Bronchial epithelial cell (primary cell): ENCODE measurements around the gene GALNT11. TPM values are rescaled to one million over a fixed set of nuclear protein-coding genes. Genes with fewer than 3 reads are reported as not detected.

Source experiments
- DNase-seq: peaks from one replicate; pipeline ENCODE4 v3.0.0-alpha.2; 2010; ENCODE audit warnings: low read depth
- FAIRE-seq: peaks from 2 replicates; lab custom pipeline; 2011; peaks lifted over from hg19 to GRCh38; lab: Jason Lieb, UNC
- H3K27me3 ChIP-seq: 2 replicates; pipeline ENCODE4 v1.5.1; 2011; ENCODE audit warnings: low read length; ENCODE audit not compliant: control insufficient read depth, insufficient read depth
- H3K36me3 ChIP-seq: 2 replicates; pipeline ENCODE4 v1.5.1; 2011; ENCODE audit warnings: low read length; ENCODE audit not compliant: control insufficient read depth, insufficient read depth
- H3K4me3 ChIP-seq: 2 replicates; pipeline ENCODE4 v1.5.1; 2011; ENCODE audit warnings: mild to moderate bottlenecking, low read depth, low read length, control low read depth
- CTCF ChIP-seq: IDR thresholded peaks from 2 replicates; pipeline ENCODE4 v1.5.1; 2011; ENCODE audit warnings: mild to moderate bottlenecking, moderate library complexity, low read length, control low read depth, inconsistent platforms; ENCODE audit not compliant: insufficient read depth, severe bottlenecking
- total RNA-seq: library from RNA; depleted of rRNA; stranded (reverse); fragments of >200 nt; gene quantifications from 2 replicates; pipeline ENCODE4 v1.2.1, GENCODE V29; 2014

Gene GALNT11
- 29.1 and 31.9 TPM in 2 replicates for total RNA-seq

GRCh38 chr7:152025077-152025936 is at the start of gene GALNT11:
GALNT11 (plus strand) TSS chr7:152025674; CDS start chr7:152094228, 68,554 bp downstream.
- no peaks in the 10 kb centered on the region for H3K27me3 ChIP-seq
- peak; percentile 47 for TF ChIP-seq CTCF
- peaks cover 4% of the 10 kb centered on the region for H3K36me3 ChIP-seq
- FAIRE-seq (no peak), DNase-seq (peak; percentile 62)
- H3K4me3 ChIP-seq: peak within 1 kb of the TSS; percentile 87

- FAIRE-seq (no peak), DNase-seq (no peak)
- H3K27me3 ChIP-seq: no peaks in the 10 kb centered on the region
- TF ChIP-seq CTCF: no peak
- H3K36me3 ChIP-seq: no peaks in the 10 kb centered on the region
- no peak overlapping the region for H3K4me3 ChIP-seq
Measured at GRCh38 chr7:151978616-151979015, 46.9 kb upstream of the GALNT11 start.

DNA sequence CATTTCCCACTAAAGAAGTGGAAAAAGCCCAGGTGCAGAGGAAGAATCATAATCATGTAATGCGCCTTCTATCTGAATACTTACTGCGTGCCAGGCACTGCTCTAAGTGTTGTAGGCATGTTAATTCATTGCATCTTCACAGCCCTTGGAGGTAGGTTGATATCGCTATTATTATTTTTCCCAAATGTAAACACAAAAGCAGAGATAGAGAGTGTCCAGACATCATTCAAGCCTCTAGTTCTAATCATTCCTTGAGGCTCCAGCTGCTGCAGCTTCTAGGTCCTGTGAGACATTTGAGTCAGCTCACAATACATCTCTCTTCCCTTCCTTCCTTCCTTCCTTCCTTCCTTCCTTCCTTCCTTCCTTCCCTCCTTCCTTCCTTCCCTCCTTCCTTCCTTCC is 44.3 kb upstream of the GALNT11 start:
- no peak overlapping the region for H3K4me3 ChIP-seq
- H3K27me3 ChIP-seq: no peaks in the 10 kb centered on the region
- TF ChIP-seq CTCF: no peak
- FAIRE-seq (no peak), DNase-seq (no peak)
- no peaks in the 10 kb centered on the region for H3K36me3 ChIP-seq

GRCh38 chr7:151982806-151983205 is 42.7 kb upstream of the GALNT11 start:
- FAIRE-seq (no peak), DNase-seq (no peak)
- no peak for TF ChIP-seq CTCF
- Histone ChIP-seq H3K36me3 (no peaks in the 10 kb centered on the region), H3K27me3 (no peaks in the 10 kb centered on the region), H3K4me3 (no peak overlapping the region)

DNA sequence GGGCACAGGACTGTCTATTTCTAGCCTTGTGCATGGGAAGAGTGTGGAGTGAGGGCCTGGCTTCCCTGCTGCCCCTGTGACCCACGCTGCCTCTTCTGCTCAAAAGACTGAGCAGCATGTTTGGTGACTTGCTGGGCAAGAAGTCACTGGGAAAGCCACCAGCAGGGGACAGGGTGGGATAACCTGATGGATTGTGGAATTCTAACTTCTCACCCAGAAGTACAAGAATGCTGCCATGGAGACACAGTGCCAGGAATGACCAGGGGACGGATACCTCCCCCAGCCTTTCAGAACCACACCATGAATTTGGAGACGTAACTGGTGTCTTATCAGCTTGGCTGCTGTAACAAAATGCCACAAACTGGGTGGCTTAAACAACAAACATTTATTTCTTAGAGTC is 40.9 kb upstream of the GALNT11 start:
- no peaks in the 10 kb centered on the region for H3K27me3 ChIP-seq
- H3K4me3 ChIP-seq: no peak overlapping the region
- FAIRE-seq (no peak), DNase-seq (no peak)
- no peaks in the 10 kb centered on the region for H3K36me3 ChIP-seq
- no peak for TF ChIP-seq CTCF
